DOHH2 (cell line): Measurements from ENCODE around the gene LSR.

Experiments used
- H3F3A ChIP-seq: fragments of 200-600 bp; sonication (generic), shearing (Covaris generic); 2 replicates; pipeline ENCODE4 v1.6.0; 2016; ENCODE audit warnings: antibody characterized with exemption, mild to moderate bottlenecking; ENCODE audit not compliant: control insufficient read depth, insufficient read depth
- H3K27ac ChIP-seq: fragments of 200-600 bp; sonication (generic); 2 replicates; pipeline ENCODE4 v1.5.1; 2014; ENCODE audit warnings: low read depth, mild to moderate bottlenecking, low read length, moderate library complexity
- H3K27me3 ChIP-seq: fragments of 200-600 bp; sonication (generic); 2 replicates; pipeline ENCODE4 v1.6.1; 2014; ENCODE audit warnings: mild to moderate bottlenecking, low read length, mixed read lengths; ENCODE audit not compliant: control insufficient read depth
- H3K36me3 ChIP-seq: fragments of 200-600 bp; sonication (generic); 2 replicates; pipeline ENCODE4 v1.6.1; 2014; ENCODE audit warnings: mild to moderate bottlenecking, low read length, moderate library complexity, mixed read lengths; ENCODE audit not compliant: control insufficient read depth
- H3K4me1 ChIP-seq: fragments of 200-600 bp; sonication (generic); 2 replicates; pipeline ENCODE4 v1.6.1; 2014; ENCODE audit warnings: mild to moderate bottlenecking, low read length, mixed read lengths; ENCODE audit not compliant: control insufficient read depth
- H3K4me2 ChIP-seq: fragments of 200-600 bp; sonication (generic); 2 replicates; pipeline ENCODE4 v1.6.0; 2014; ENCODE audit warnings: mild to moderate bottlenecking, low read length, moderate library complexity
- H3K4me3 ChIP-seq: fragments of 200-600 bp; sonication (generic); 2 replicates; pipeline ENCODE4 v1.5.1; 2014; ENCODE audit warnings: mild to moderate bottlenecking, low read length, mixed read lengths
- H3K79me2 ChIP-seq: fragments of 200-600 bp; sonication (generic); 2 replicates; pipeline ENCODE4 v1.6.1; 2014; ENCODE audit warnings: mild to moderate bottlenecking, low read length, mixed read lengths; ENCODE audit not compliant: control insufficient read depth
- H3K9me2 ChIP-seq: fragments of 200-600 bp; sonication (generic); replicated peaks from 2 replicates; pipeline ENCODE4 v1.6.1; 2014; ENCODE audit warnings: mild to moderate bottlenecking, low read length, mixed read lengths; ENCODE audit not compliant: control insufficient read depth
- H3K9me3 ChIP-seq: fragments of 200-600 bp; sonication (generic); 2 replicates; pipeline ENCODE4 v1.6.1; 2014; ENCODE audit warnings: antibody characterized with exemption, low read length, mixed read lengths; ENCODE audit not compliant: control insufficient read depth, insufficient read depth
- H4K20me1 ChIP-seq: fragments of 200-600 bp; sonication (generic); 2 replicates; pipeline ENCODE4 v1.6.0; 2014; ENCODE audit warnings: low read depth, mild to moderate bottlenecking, antibody characterized with exemption, low read length, moderate library complexity; ENCODE audit not compliant: control insufficient read depth, insufficient read depth
- CTCF ChIP-seq: fragments of 200-600 bp; sonication (generic); IDR thresholded peaks from one replicate; pipeline ENCODE4 v1.5.1; 2014; ENCODE audit warnings: antibody characterized with exemption, mild to moderate bottlenecking, low read depth, low read length; ENCODE audit not compliant: poor library complexity, severe bottlenecking
- EZH2phosphoT487 ChIP-seq: fragments of 200-600 bp; sonication (generic); IDR thresholded peaks from 2 replicates; pipeline ENCODE4 v1.6.1; 2017; ENCODE audit warnings: borderline replicate concordance, mild to moderate bottlenecking, antibody characterized with exemption, low read length, moderate library complexity, mixed read lengths

LSR gene

GRCh38 chr19:35248310-35249145, at the start of gene LSR:
TSS of gene LSR (plus strand) at chr19:35249002. CDS start at chr19:35249023, 21 bp downstream.
- H3K27me3 ChIP-seq = peaks cover 22% of the 10 kb centered on the region
- peak within 1 kb of the TSS; percentile 92 for H3K4me3 ChIP-seq

GRCh38 chr19:35199481-35199880, 49.3 kb upstream of the LSR start:
- H3K4me1 ChIP-seq = peaks cover 7% of the 10 kb centered on the region
- H3K27me3 ChIP-seq = peaks cover 22% of the 10 kb centered on the region
- H3K4me3 ChIP-seq = no peak overlapping the region
- no peak overlapping the region for H3K27ac ChIP-seq
- no peaks in the 10 kb centered on the region for H3K36me3 ChIP-seq
- no peaks in the 10 kb centered on the region for H3K9me3 ChIP-seq
- TF ChIP-seq EZH2phosphoT487 = no peak
- no peak for TF ChIP-seq CTCF
- no peaks in the 10 kb centered on the region for H3K9me2 ChIP-seq
- no peaks in the 10 kb centered on the region for H3K79me2 ChIP-seq
- H4K20me1 ChIP-seq = no peaks in the 10 kb centered on the region
- H3K4me2 ChIP-seq = no peak overlapping the region
- H3F3A ChIP-seq = no peaks in the 10 kb centered on the region

More at GRCh38 chr19:35248310-35249145, at the start of gene LSR:
- Histone ChIP-seq H3K9me3 (peaks cover 10% of the 10 kb centered on the region), H3K79me2 (peaks cover 24% of the 10 kb centered on the region), H3K4me2 (peak within 1 kb of the TSS; percentile 87), H3F3A (peaks cover 19% of the 10 kb centered on the region), H4K20me1 (peaks cover 4% of the 10 kb centered on the region; the same call in 1 of the 2 replicates), H3K4me1 (peaks cover 18% of the 10 kb centered on the region), H3K36me3 (peaks cover 22% of the 10 kb centered on the region), H3K9me2 (no peaks in the 10 kb centered on the region), H3K27ac (peak within 1 kb of the TSS; percentile 75)
- TF ChIP-seq EZH2phosphoT487 = no peak
- TF ChIP-seq CTCF = peak; percentile 23

GRCh38 chr19:35202722-35203688, 45.8 kb upstream of the LSR start:
- H3K4me3 ChIP-seq = no peak overlapping the region
- H3K27ac ChIP-seq = no peak overlapping the region
- H3K9me3 ChIP-seq = no peaks in the 10 kb centered on the region
- H3K4me1 ChIP-seq = peaks cover 42% of the 10 kb centered on the region
- H3K79me2 ChIP-seq = no peaks in the 10 kb centered on the region
- no peak overlapping the region for H3K4me2 ChIP-seq
- peaks cover 3% of the 10 kb centered on the region; the same call in 1 of the 2 replicates for H3K36me3 ChIP-seq
- H3F3A ChIP-seq = peaks cover 17% of the 10 kb centered on the region
- H4K20me1 ChIP-seq = no peaks in the 10 kb centered on the region
- no peaks in the 10 kb centered on the region for H3K9me2 ChIP-seq
- no peak for TF ChIP-seq CTCF
- no peak for TF ChIP-seq EZH2phosphoT487
- peaks cover 9% of the 10 kb centered on the region for H3K27me3 ChIP-seq
